NCI-H2196 (cell line): ENCODE results near the gene CLDN20.
"Not testable (repeated sequence)": the region's sequence is repeated elsewhere in the genome, so short reads cannot be mapped to it uniquely, and the experiment has no call there.

Source experiments
- DNase-seq: peaks from one replicate; lab custom pipeline; 2025; ENCODE audit not compliant: unreplicated experiment; lab: John Stamatoyannopoulos, UW

The CLDN20 gene

DNA sequence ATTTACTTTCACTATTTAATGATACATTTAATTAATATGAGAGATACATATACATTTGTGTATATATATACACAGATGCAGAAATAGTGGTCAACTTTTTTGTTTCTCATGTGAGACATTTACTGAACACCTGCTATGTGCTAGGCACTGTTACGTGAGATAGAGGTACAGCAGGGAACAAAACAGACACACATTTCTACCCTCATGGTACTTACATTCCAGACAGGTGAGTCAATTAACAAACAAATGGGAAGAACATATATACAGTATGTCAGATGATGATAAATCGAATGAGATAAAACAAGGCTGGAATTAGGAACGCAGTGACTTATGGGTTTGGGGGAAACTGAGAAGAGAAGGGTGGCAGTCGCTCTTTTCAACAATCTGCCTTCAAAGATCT, 45.3 kb downstream of the CLDN20 start:
- DNase-seq: no peak

DNA sequence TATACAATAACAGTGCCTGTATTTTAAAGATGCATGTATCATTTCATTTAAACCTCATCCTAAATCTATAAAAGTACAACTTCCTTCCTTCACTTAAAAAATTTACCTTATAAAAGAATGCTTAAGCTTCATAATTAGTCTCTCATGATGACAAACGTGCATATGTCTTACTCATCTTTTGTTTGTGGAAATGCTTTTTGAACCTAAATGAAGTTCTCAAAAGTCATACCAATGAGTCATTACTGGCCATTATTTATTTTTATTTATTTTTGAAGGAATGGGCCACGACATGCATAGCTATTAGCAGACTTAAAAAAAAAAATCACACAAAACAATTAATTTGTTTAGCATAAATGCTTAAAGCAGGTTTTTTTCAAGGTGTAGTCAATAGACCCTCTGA, 46.8 kb downstream of the CLDN20 start:
- DNase-seq: no peak

DNA sequence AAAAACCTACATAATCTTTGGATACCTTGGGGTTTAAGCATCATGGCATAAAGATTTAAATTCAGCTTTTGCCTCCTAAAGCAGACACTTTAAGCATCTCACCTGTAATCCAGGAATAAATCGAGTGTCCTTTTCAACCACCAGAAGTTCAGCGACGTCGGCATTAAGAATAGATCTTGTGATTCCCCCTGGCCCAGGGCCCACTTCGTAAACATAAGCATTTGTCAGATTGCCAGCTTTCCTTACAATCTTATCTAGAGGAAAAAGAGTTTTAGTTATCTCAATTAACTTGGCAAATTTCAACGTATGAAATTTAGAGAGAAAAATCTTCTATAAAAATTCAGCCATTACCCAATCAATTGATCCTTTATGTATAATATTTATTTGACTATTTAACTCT, 47.3 kb downstream of the CLDN20 start:
- DNase-seq: peak; percentile 11

DNA sequence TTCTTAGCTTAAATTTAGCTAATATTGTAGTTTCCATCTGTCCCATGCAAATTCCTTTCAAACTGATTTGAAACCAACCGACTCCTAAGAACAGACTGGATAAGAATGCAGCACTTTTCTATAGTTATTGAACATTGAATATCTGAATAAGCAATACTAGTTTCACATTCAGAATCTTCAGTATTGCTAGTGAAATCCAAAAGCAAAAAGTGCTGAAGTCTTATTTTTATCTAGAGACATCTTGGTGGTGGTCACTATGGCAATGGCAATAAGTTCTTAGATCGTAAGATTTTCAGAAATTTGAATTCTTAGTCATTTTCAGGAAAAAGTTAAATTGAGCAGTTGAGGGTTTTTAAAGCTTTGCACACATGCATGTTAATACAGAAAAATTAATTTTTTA, 47.8 kb downstream of the CLDN20 start:
- no peak for DNase-seq

DNA sequence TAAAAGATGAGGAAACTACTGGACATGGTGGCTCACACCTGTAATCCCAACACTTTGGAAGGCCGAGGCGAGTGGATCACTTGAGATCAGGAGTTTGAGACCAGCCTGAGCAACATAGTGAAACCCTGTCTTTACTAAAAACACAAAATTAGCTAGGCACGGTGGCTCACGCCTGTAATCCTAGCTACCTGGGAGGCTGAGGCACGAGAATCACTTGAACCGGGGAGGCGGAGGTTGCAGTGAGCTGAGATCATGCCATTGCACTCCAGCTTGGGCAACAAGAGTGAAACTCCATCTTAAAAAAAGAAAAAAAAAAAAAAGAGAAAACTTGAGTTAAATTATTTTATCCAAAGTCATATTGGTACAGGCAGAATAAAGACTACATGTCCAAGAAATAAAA, 49.1 kb downstream of the CLDN20 start:
- not testable (repeated sequence) for DNase-seq

DNA sequence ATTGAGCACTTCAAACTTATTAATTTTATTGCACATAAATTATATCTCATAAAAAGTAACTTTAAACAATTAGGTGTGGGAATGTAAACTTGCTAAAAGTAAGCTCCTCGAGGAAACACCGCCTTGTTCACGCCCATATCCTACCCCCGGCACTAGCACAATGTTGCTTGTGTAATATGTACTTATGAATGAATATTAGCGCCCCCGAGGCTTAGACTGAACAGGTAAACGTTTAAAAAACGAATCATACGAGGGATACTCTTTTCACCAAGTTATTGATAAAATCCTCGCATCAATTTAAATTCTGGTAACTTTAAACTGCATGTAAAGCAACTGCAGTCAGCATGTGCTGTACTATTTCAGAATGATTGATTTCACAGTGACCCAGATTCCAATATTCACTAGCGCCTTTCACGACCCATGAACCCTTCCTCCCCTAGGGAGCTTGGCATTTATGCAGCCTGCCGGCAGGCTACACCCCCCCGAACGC, 49.8 kb downstream of the CLDN20 start:
- DNase-seq: no peak

DNA sequence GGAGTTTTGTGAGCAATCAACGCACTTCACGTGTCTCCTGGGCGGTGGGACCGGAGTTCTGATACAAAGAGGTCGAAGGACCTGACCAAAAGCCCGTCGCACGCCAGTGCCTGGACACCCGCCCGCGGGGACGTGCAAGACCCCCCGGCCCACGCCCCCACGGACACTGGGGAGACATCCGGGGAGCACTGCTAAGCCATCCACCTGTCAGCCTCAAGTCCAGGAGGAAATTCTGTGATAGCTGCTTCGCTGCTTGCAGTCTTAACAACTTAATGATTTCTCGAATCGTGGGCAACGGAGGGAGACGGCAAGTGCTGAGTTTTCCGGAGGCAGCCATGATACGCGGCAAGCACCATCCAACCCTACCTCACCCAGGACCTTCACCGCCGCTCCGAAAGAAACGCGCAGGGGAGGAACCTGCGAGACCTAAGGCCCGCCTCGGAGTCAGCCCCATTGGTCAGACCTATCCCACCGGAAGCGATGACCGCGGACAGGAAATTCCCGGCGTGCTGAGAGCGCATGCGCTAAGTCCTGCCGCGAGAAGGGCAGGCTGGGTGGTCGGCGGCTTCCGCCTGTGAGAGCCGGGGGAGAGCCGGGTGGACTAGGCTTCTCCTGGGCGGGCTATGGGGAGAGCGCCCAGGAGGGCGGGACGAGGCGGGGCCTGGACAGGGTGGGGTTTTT, 50.4 kb downstream of the CLDN20 start, which contains the start of gene TFB1M:
Gene TFB1M, minus strand, starts transcription at position 393 of the 681 bp plus-strand sequence. Its CDS starts 56 bp downstream, at position 337.
- peak; percentile 90 for DNase-seq

DNA sequence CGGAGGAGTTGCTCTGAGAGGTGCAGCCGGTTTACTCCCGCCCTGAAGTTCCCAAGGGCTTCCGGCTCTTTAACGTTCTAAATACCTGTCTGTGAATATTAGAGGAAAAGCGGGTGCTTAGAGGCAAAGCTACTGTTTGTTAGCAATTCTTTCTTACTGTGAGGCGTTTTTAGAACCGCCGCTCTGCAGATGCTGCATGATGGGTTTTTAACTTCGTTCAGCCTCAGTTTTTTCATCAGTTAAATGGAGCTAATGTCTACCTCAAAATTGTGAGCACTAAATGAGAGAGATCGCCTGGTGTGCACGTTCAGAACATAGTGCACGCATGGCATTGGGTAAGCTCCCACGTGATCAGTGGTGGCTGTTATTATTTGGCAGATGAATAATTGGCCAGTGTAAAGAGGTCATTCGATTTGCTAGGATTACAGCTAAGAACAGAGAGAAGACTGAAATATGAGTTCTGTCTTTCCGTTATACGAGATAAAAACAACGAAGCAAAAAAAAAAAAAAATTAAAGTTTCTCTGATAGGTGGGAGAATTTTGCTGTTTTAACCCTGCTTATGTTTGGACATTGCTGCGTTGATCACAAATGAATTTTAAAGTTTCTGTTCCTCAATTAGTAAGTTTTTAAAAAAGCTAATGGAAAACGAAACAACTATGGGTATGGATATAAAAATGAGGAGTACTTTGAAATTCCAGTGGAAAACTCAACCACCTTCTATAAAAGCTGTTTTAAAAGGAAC, 51.1 kb downstream of the CLDN20 start:
- DNase-seq: peak; percentile 35

DNA sequence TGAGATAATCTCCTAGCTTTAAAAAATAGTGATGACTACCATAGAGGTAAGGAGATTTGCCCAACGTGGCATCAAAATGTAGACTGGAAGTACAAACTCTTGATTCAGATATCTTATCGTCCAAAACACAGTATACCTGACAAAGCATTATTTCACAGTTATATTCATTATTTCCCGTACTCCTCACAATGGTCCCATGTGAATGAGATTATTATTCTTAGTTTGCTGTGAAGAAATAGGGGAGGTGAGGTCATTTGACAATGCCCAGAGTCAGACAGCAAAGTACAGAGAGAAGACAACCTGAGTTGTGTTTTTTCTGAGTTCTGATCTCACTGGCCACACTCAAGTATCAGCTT, 51.7 kb downstream of the CLDN20 start:
- no peak for DNase-seq

DNA sequence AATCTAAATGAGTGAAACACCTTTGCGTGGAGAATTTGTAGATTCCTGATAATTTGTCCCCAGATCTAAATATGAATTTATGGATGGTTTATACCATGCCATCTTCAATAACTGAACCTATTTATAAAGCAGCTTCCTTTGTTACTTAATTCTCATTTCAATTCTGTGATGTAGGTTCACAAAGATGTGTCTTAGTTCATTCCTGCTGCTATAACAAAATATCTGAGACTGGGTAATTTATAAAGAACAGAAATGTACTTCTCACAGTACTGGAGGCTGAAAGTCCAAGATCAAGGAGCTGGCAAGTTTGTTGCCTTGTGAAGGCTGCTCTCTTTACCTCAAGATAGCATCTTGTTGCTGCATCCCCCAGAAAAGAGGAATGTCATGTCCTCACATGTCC, 52.6 kb downstream of the CLDN20 start:
- no peak for DNase-seq

DNA sequence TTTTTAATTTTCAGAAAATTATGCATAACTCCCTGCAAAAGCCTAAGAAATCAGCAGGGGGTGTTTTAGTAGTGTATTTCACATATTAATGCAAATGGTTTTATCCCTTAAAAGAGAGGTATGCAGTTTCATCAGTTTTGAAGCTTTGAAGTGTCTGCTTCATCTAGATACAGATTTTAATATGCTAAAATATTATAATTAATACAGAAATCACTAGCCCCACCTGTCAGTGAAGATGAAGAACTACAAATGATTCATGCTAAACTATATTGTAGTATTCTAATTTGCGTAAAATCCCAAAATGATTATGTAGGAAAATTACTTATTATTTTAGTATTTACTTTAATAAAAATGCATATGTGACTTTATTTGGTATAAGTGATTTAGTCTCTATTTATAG, 53.4 kb downstream of the CLDN20 start:
- DNase-seq: no peak

DNA sequence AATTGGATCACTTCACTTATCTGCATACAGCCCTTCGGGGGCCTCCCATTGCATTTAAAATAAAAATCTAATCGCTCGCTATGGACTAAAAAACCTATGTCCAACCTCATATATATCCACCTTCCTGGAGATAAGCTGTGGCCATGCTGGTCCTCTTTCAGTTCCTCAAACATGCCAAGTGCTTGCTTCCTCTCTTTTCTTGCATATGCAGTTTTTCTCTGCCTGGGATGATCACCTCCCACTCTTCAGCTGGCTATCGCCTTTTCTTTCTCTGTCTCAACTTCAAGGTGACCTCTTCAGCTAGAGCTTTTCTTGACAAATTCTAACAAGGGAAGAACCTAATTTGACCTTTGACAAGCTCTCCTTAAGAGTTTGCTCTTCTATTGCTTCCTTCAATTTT, 56.1 kb downstream of the CLDN20 start:
- no peak for DNase-seq

DNA sequence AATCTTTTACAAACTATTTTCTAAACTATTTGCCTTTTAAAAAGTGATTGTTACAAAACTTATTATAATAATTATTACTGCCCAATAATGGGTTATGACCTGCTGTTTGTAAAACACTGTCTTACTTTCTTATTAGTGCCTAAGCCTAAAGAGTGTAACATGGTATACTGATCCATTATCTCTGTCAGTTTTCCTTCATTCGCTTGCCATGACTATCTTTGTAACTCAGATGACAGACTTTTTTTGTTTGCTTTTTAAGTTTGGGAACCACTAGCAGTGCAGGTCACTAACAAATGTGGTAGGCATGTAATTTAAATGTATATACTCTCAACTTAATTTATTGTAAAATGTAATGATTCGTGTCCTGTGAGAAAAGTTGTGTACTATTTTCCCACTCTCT, 60.4 kb downstream of the CLDN20 start:
- DNase-seq: no peak

DNA sequence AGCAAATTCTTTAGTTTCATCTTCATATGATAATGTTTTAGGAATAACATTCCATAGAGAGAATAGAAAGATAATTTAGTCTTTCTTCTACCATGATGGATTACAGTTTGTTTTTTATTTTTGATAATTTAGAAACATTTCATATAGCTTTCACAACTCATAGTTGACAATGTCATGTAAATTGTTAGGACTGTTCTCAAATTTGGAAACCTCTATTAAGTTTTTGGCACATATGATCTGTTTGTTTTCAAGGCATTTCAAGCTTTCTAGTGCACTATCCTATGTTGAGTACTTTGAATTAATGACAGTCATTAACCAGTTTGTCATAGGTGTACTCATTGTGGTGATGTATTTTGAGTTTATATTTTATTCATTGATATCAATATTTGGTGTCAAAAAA, 61.2 kb downstream of the CLDN20 start:
- DNase-seq: no peak

DNA sequence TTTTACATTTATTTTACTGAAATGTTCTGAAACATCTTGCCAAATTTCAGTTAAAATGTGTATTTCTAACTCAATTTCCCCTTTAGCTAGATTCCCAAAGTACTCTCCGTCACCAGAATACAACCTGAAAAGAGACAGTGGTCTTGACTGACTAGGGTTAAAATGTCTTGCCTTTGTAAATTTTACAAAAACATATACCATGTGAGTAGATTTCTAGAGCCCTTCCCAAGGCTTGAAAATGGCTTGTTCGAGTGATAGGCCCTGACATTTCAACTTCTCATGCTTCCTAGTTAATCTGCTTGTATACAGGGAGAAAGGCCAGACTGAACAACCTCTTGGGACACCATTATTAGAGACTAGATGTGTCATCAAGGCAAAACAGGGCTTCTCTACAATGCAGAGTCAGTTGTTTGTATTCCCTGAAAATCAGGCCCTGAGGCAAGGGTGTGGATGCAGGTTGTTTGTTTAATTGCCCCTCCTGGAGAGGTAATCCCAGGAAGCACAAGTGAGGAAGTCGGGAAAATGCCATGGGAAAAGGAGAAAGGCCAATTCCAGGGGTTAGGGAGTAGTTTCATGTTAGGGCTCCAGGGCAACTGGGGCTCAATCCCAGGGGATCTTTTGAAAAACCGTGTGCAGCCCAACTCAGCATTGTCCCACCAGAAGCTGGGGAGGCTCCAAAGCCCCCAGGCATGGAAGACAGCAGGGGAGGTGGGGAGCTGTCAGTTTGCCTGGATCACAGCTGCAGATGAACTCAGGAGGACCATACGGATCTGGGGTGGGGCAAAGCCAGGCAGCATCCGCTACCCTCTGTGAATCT, 62.1 kb downstream of the CLDN20 start:
- no peak for DNase-seq
